ENCODE measurements around the gene TMEM248.
"Not testable (repeated sequence)": the region's sequence is repeated elsewhere in the genome, so short reads cannot be mapped to it uniquely, and the experiment has no call there.

- TF ChIP-seq CTCF, POLR2A, POLR2AphosphoS5, EP300 (IDR thresholded peaks at IDR 0.05): not testable (repeated sequence)
Measured at GRCh38 chr7:66911191-66911590, 9.8 kb upstream of the TMEM248 start.
